Heart right ventricle (tissue), 16 donors: ENCODE measurements around the gene OR2AG1. TPM values are rescaled to one million over a fixed set of nuclear protein-coding genes. Genes with fewer than 3 reads are reported as not detected.

ENCODE experiments used
- ATAC-seq, 8 donors: fragments of 200-7000 bp; cut with Tn5 transposase; one replicate each; pipeline ENCODE4 v1.9.1; 2020; ENCODE audit warnings: mild to moderate bottlenecking in 8 of 8, moderate library complexity in 8 of 8, moderate number of reproducible peaks in 1 of 8
- DNase-seq, 2 donors: peaks; one replicate each; pipeline ENCODE4 v3.0.0-alpha.2; 2020
- H3K27ac ChIP-seq, 10 donors: fragments of 200-600 bp; sonication (generic) in 2 of 10; one replicate each; pipeline versions ENCODE4 v1.5.0 to v1.8.0; 2020 to 2022; ENCODE audit warnings: mild to moderate bottlenecking in 3 of 10
- H3K27me3 ChIP-seq, 7 donors: fragments of 200-600 bp; one replicate each; pipeline ENCODE4 v1.8.0; 2021 to 2022; ENCODE audit warnings: mild to moderate bottlenecking in 2 of 7
- H3K36me3 ChIP-seq, 9 donors: fragments of 200-600 bp; sonication (generic) in 1 of 9; one replicate each; pipeline versions ENCODE4 v1.5.0 to v1.8.0; 2020 to 2022; ENCODE audit warnings: mild to moderate bottlenecking in 2 of 9
- H3K4me1 ChIP-seq, 9 donors: fragments of 200-600 bp; sonication (generic) in 1 of 9; one replicate each; pipeline versions ENCODE4 v1.5.0 to v1.8.0; 2020 to 2022; ENCODE audit warnings: mild to moderate bottlenecking in 4 of 9
- H3K4me3 ChIP-seq, 10 donors: fragments of 200-600 bp; sonication (generic) in 2 of 10; one replicate each; pipeline versions ENCODE4 v1.5.0 to v1.8.0; 2020 to 2022; ENCODE audit warnings: mild to moderate bottlenecking in 7 of 10, moderate library complexity in 2 of 10
- H3K9me3 ChIP-seq, 11 donors: fragments of 200-600 bp in 10 of 11; sonication (generic) in 2 of 11; one replicate each; pipeline versions ENCODE4 v1.5.0 to v1.8.0; 2013 to 2022; ENCODE audit warnings: mild to moderate bottlenecking in 2 of 11, control low read depth in 1 of 11, moderate library complexity in 1 of 11
- WGBS, 2 donors: extraction: QIAGEN DNeasy Blood & Tissue Kit; methylation state at CpG; one replicate each; pipeline ENCODE4 v1.1.7; 2013; ENCODE audit warnings: inconsistent platforms in 1 of 2; 5-methylcytosine and 5-hydroxymethylcytosine counted together
- intact Hi-C, 10 donors: fragments of 100-400 bp; cut with DNase I; formaldehyde crosslinking; loops; one replicate each; pipeline versions ENCODE4 v1.11.1 to v1.14.2; 2022
- long read RNA-seq, 3 donors: library from polyadenylated mRNA; unstranded; transcript quantifications; one replicate each; pipeline ENCODE4 v2.0.0, GENCODE V29; 2020 to 2021
- polyA plus RNA-seq, 2 donors: library from polyadenylated mRNA; stranded (reverse); fragments of 200-250 nt; gene quantifications; one replicate each; pipeline ENCODE4 v1.2.3, GENCODE V29; 2013
- total RNA-seq, 10 donors: library from RNA; stranded (reverse); fragmentation: NEBNext Ultra II Directional in 3 of 10; extraction: Animal tissue kit (Norgen Biotek cat#: 25700) in 3 of 10; gene quantifications; one replicate each; pipeline versions ENCODE4 v1.2.1 to v1.2.4, GENCODE V29; 2021 to 2023
- TF ChIP-seq, protein P1 (sequence below), 9 donors: fragments of 200-600 bp; sonication (generic) in 2 of 9; IDR thresholded peaks; one replicate each; pipeline versions ENCODE4 v1.5.0 to v1.8.0; 2021 to 2022; ENCODE audit warnings: antibody characterized with exemption in 9 of 9, mild to moderate bottlenecking in 5 of 9, moderate library complexity in 1 of 9
- donor health status: Arrhythmogenic right ventricular cardiomyopathy.
- donor health status: ischemic (EF 13 %, LVEDD 7.1; RV severe dilation, severe dysfunction).
- donor health status: healthy with polysubstance abuse.
- donor health status: DM: no; HTN: yes; CAD: no.
- donor health status: DM: no; HTN: no; CAD: no.
- donor health status: ischemic (EF 25% LVEDD 6.9; RV normal size, moderate dysfunction).
- donor health status: ischemic (EF 25% LVEDD 5.7; RV mildly dilated, moderate dysfunction).
- donor health status: healthy.
- donor health status: DM: yes; HTN: yes; CAD: no.
- donor health status: Ischemic cardiomyopathy.
- donor health status: ischemic (EF 35%, LVEDD 5.7; RV mildly dilated, moderate dysfunction).
- donor health status: nonischemic (EF 11% LVEDD 7.7; RV severe dilation, severe dysfunction).
- donor health status: DM: yes; HTN: yes; CAD: no.
- donor health status: PGD.
- donor health status: ischemic (EF 29% LVEDD 5.4; RV normal size, mild dysfunction).
- donor health status: nonischemic (EF 23%, LVEDD 6.1; RV moderate dilation, normal function).

The OR2AG1 gene
- total RNA-seq: not detected
- polyA plus RNA-seq: not detected
- long read RNA-seq, donor 1: 0 reads
- long read RNA-seq, donor 2: 0 reads
- long read RNA-seq, donor 3: 0 reads

DNA sequence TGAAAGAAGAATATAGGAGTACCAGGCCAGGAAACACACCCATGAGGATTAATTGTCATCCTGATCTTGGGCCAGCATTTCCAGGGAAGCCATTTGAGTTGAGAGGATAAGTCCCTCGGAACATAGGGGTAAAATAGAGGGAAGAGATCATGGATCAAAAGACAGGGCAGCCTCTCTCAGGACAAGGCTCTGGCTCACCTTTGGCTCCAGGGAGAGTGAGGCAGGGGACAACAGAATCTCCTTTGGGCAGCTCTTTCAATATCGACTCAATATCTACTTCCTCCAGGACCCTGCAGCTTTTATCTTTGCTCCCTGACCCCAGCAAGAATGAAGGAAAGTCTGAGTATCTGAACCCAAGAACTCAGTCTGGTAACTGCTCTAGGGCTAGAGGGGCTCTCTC, at the start of gene OR2AG1:
TSS of gene OR2AG1 (plus strand) at position 301 of the 400 bp plus-strand sequence. CDS start 2,018 bp downstream, outside the sequence.
- ATAC-seq (no peak), DNase-seq (no peak)
- Histone ChIP-seq H3K36me3 (no peaks in the 10 kb centered on the region), H3K27ac (no peak within 1 kb of the TSS), H3K4me1 (no peaks in the 10 kb centered on the region), H3K9me3 (no peaks in the 10 kb centered on the region), H3K4me3 (no peak within 1 kb of the TSS), H3K27me3 (no peaks in the 10 kb centered on the region)
- TF ChIP-seq, protein P1, sequence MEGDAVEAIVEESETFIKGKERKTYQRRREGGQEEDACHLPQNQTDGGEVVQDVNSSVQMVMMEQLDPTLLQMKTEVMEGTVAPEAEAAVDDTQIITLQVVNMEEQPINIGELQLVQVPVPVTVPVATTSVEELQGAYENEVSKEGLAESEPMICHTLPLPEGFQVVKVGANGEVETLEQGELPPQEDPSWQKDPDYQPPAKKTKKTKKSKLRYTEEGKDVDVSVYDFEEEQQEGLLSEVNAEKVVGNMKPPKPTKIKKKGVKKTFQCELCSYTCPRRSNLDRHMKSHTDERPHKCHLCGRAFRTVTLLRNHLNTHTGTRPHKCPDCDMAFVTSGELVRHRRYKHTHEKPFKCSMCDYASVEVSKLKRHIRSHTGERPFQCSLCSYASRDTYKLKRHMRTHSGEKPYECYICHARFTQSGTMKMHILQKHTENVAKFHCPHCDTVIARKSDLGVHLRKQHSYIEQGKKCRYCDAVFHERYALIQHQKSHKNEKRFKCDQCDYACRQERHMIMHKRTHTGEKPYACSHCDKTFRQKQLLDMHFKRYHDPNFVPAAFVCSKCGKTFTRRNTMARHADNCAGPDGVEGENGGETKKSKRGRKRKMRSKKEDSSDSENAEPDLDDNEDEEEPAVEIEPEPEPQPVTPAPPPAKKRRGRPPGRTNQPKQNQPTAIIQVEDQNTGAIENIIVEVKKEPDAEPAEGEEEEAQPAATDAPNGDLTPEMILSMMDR (IDR thresholded peaks at IDR 0.05): no peak
- WGBS, 2 donors: 51 to 63% methylated on average over 2 of the region's 2 CpGs
- intact Hi-C loops: no loop called here

GRCh38 chr11:6733326-6734275, 49.2 kb upstream of the OR2AG1 start:
- peaks cover 0 to 40% (median 3%) of the 10 kb centered on the region in 9 donors for H3K4me1 ChIP-seq
- peaks cover 0 to 17% (median 4%) of the 10 kb centered on the region in 9 donors for H3K36me3 ChIP-seq
- peaks cover 0 to 9% (median 0%) of the 10 kb centered on the region in 11 donors for H3K9me3 ChIP-seq
- H3K4me3 ChIP-seq: no peak overlapping the region
- WGBS, 2 donors: 64 to 75% methylated on average over 3 of the region's 3 CpGs
- ATAC-seq (no peak), DNase-seq (no peak)
- intact Hi-C loops: no loop called here
- TF ChIP-seq, protein P1 (IDR thresholded peaks at IDR 0.05): no peak
- H3K27ac ChIP-seq: no peak overlapping the region
- no peaks in the 10 kb centered on the region for H3K27me3 ChIP-seq

DNA sequence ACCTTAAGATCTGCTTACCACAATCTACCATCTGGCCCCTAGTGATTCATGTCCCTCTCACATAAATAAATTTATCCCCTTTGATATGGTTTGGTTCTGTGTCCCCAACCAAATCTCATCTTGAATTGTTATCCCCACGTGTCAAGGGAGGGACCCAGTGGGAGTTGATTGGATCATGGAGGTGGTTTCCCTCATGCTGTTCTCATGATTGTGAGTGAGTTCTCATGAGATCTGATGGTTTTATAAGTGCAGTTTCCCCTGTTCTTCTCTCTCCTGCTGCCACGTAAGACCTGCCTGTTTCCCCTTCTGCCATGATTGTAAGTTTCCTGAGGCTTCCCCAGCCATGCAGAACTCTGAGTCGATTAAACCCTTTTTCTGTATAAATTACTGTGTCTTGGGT, 48.2 kb upstream of the OR2AG1 start:
- no peak for ATAC-seq
- TF ChIP-seq, protein P1 (IDR thresholded peaks at IDR 0.05): no peak
- 76 to 81% methylated on average over 3 of the region's 3 CpGs for WGBS, 2 donors
- H3K4me3 ChIP-seq: no peak overlapping the region
- intact Hi-C loops: no loop called here
- peaks cover 0 to 17% (median 4%) of the 10 kb centered on the region in 9 donors for H3K36me3 ChIP-seq
- peaks cover 0 to 43% (median 0%) of the 10 kb centered on the region in 9 donors for H3K4me1 ChIP-seq
- peak overlapping the region in 1 of 10 donors; percentile 46 for H3K27ac ChIP-seq
- H3K27me3 ChIP-seq: no peaks in the 10 kb centered on the region
- DNase-seq: no peak
- peaks cover 0 to 9% (median 0%) of the 10 kb centered on the region in 11 donors for H3K9me3 ChIP-seq

DNA sequence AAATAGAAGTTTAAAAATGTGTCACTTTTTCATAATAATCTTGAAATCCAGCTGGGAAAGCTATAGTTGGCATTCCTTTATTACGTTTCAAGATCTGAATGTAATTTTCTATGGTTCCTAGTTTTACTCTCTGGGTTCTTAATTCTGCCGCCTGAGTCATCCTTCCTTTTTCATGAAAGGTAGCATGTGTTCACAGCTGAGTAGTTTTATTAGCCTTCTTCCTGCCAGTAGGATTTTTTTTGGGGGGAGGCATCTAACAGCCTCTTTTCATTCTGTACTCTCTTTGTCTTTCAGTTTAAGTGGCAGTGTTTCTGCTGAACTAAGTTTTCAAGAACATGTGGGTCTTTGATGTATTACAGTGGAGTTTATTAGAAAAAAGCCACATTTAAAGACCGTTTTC, 47.5 kb upstream of the OR2AG1 start:
- Histone ChIP-seq H3K36me3 (peaks cover 0 to 17% (median 4%) of the 10 kb centered on the region in 9 donors), H3K4me1 (peaks cover 0 to 49% (median 0%) of the 10 kb centered on the region in 9 donors), H3K27me3 (no peaks in the 10 kb centered on the region), H3K27ac (peak overlapping the region in 1 of 10 donors; percentile 46), H3K4me3 (no peak overlapping the region), H3K9me3 (peaks cover 0 to 9% (median 0%) of the 10 kb centered on the region in 11 donors)
- TF ChIP-seq, protein P1 (IDR thresholded peaks at IDR 0.05): no peak
- ATAC-seq (no peak), DNase-seq (no peak)
- WGBS, 2 donors: 62 to 79% methylated on average over 3 of the region's 3 CpGs
- intact Hi-C loops: no loop called here
